Activated T-cell treated with anti-CD3 and anti-CD28 coated beads, Interleukin-2, amount 50 U/mL, for 24 hours (primary cell): ENCODE data around the gene GGACT.
"Not testable (repeated sequence)": the region's sequence is repeated elsewhere in the genome, so short reads cannot be mapped to it uniquely, and the experiment has no call there.

Experiments used
- DNase-seq: peaks from one replicate; pipeline ENCODE4 v3.0.0-alpha.2; 2020
- H3K27ac Mint-ChIP-seq: 2 replicates; pipeline ENCODE4 v1.8.0; 2020; ENCODE audit warnings: mild to moderate bottlenecking, mixed read lengths
- H3K27me3 Mint-ChIP-seq: 2 replicates; pipeline ENCODE4 v1.8.0; 2020; ENCODE audit warnings: mixed read lengths
- H3K36me3 Mint-ChIP-seq: 2 replicates; pipeline ENCODE4 v1.8.0; 2020; ENCODE audit warnings: low read depth, mixed read lengths
- H3K4me1 Mint-ChIP-seq: 2 replicates; pipeline ENCODE4 v1.8.0; 2020; ENCODE audit warnings: low read depth, mixed read lengths
- H3K4me3 Mint-ChIP-seq: 2 replicates; pipeline ENCODE4 v1.8.0; 2020; ENCODE audit warnings: mild to moderate bottlenecking, moderate library complexity, mixed read lengths
- H3K9me3 Mint-ChIP-seq: 2 replicates; pipeline ENCODE4 v1.8.0; 2020; ENCODE audit warnings: mixed read lengths

The GGACT gene

DNA sequence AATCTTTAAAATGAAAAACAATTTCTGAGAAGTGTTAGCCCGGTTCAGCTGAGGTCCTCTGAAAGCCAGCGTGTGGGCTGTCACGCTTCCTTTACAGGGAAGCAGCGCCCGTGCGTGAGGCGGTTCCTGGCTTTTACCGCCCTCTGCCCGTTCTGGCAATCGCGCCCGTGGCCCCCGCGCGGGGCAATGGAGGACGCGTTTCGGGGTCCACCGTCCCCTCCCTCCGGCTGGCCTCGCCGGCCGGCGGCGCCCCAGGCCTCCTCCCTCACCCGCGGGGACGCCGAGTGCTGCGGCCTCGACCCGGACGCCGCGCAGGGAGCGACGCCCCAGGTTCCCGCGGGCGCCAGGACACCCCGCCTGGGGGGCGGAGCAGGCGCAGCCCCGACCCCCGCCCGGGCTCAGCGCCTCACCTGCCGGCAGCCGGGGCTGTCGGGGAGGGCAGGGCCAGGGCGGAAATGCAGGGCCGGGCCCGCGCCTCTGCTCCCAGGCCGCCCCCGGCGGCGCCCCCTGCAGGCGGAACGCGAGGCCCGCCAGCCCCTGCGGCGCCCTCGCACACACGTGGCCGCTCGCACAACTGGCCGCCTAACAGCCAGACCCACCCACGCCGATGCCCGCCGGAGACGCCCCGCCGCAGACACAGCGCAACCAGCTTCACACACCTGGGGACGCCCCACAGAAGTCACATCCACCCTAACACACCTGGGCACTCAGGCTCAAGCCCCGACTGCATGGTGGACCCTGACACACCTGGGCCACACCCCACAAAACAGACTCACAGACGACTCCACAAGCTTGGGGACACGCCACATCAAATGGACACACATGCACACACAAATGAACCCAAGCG, at the start of gene GGACT:
Gene GGACT, minus strand, starts transcription at position 459 of the 847 bp plus-strand sequence. CDS start 56,198 bp downstream, outside the sequence.
- DNase-seq = peak; percentile 91
- Mint-ChIP-seq H3K27ac (peak within 1 kb of the TSS; percentile 91), H3K4me3 (peak within 1 kb of the TSS; percentile 77), H3K4me1 (peaks cover 38% of the 10 kb centered on the region), H3K27me3 (no peaks in the 10 kb centered on the region), H3K36me3 (no peaks in the 10 kb centered on the region), H3K9me3 (no peaks in the 10 kb centered on the region)

DNA sequence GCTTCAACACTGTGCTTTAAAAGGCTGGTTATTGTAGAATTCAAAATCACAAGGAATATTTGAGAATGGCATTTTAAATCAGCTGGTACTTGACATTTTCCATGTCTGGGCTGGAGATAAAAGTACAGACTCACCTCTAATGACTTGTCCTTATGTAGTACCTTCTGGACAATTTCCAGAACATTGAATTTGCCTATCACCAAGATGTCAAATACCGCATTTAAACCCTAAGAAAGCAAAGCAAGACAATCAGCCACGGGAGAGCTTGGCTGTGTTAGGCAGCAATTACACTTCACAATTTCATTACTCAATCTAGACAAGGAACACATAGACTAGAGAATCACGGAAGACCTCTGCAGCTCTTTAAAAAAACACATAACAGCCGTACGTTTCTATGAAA, 49.2 kb upstream of the GGACT start:
- Mint-ChIP-seq H3K4me3 (no peak overlapping the region), H3K9me3 (no peaks in the 10 kb centered on the region), H3K4me1 (no peaks in the 10 kb centered on the region), H3K27me3 (no peaks in the 10 kb centered on the region), H3K36me3 (peaks cover 82% of the 10 kb centered on the region), H3K27ac (no peak overlapping the region)
- no peak for DNase-seq

DNA sequence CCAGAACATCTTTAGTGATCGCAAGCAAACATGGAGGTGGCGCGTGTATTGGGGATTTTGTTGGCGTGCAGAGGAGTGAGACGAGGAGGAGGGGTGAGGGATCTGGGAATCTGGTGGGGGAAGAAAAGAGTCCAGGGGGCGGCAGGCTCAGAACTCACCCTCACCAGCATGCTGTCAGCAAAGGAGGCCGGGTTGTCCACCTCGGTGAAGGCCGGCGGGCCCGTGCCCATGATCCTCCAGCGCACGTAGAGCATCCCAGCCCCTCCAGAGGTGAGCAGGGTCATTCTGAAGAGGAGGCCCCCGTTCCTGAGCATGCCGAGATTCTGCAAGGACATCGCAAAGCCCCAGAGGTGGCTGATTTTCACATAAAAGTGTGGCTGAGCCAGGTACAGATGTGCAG, 48.8 kb upstream of the GGACT start:
- no peak overlapping the region for H3K27ac Mint-ChIP-seq
- DNase-seq = no peak
- no peaks in the 10 kb centered on the region for H3K27me3 Mint-ChIP-seq
- peaks cover 86% of the 10 kb centered on the region for H3K36me3 Mint-ChIP-seq
- no peak overlapping the region for H3K4me3 Mint-ChIP-seq
- H3K9me3 Mint-ChIP-seq = no peaks in the 10 kb centered on the region
- H3K4me1 Mint-ChIP-seq = no peaks in the 10 kb centered on the region

DNA sequence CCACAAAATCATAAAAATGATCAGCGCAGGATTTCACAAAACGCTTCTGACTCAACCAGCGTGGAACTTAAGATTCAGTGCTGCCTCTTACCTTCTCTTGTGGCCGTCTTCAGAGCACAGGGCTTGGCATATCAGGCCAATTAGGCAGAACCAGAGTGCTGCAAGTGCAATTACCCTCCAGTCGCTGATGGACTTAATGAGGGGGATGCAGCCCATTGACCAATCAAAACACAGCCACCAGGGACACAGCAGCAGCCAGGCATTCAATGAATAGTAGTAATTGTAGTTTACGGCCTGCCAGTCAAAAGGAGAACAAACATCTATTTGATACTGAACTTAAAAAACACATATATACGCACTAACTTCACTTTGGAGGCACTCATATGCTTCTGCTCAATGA, 47.9 kb upstream of the GGACT start:
- Mint-ChIP-seq H3K27ac (no peak overlapping the region), H3K4me1 (no peaks in the 10 kb centered on the region), H3K36me3 (peaks cover 84% of the 10 kb centered on the region), H3K27me3 (no peaks in the 10 kb centered on the region), H3K9me3 (no peaks in the 10 kb centered on the region), H3K4me3 (no peak overlapping the region)
- no peak for DNase-seq

DNA sequence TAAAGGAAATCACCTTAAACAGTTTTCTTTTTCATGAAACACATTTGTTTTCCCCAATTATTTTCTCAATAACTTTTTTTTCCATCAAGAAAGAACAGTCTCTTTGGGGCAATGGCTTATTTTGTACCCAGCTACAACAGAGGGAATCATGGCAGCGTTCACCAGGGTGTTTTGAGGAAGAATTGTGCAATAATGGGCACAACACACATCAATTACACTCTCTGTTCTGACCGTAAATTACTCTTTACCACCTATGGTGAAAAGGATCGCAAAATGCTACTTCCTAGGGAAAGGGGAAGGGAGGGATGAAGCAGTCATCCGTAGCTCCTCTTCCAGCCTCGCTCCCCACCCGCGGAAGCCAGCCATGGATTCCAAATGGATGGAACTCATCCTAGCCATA, 47.4 kb upstream of the GGACT start:
- peaks cover 82% of the 10 kb centered on the region for H3K36me3 Mint-ChIP-seq

DNA sequence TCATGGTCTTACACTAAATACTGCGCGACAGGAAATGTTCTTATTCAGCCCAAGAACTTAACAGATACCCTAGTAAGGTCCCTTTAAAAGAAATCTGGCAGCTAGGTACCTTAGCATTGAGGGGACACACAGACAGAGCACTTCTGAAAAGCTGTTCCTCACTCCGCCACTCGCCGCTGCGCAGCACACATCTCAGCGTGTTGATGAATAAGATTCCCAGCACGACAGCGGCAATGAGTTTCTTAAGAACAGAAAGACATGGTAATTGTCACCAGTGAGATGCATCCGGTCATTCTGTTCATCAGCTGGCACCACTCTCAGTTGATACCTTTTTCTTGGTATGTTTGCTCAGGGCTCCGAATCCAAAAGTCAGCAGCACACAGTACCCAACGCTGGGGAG, 46.1 kb upstream of the GGACT start:
- no peaks in the 10 kb centered on the region for H3K9me3 Mint-ChIP-seq
- H3K27me3 Mint-ChIP-seq = no peaks in the 10 kb centered on the region
- no peaks in the 10 kb centered on the region for H3K4me1 Mint-ChIP-seq
- H3K27ac Mint-ChIP-seq = no peak overlapping the region
- peaks cover 85% of the 10 kb centered on the region for H3K36me3 Mint-ChIP-seq
- H3K4me3 Mint-ChIP-seq = no peak overlapping the region
- DNase-seq = no peak

More for the DNA sequence above, 47.4 kb upstream of the GGACT start:
- Mint-ChIP-seq H3K4me3 (no peak overlapping the region), H3K27me3 (no peaks in the 10 kb centered on the region), H3K9me3 (no peaks in the 10 kb centered on the region), H3K4me1 (no peaks in the 10 kb centered on the region), H3K27ac (no peak overlapping the region)
- DNase-seq = no peak

DNA sequence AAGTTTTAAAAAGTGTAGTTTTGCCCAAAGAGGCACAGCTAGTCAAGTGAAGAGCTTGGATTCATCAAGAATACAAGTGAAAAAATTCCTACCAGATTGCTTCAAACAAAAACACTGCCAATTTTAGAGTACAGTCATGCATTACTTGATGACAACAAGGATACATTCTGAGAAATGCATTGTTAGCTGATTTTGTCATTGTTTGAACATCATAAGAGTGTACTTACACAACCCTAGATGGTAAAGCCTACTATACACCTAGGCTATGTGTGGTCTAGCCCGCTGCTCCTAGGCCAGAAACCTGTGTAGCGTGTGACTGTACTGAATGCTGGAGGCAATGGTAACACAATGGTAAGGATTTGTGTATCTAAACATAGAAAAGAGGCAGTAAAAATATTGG, 44.9 kb upstream of the GGACT start:
- no peaks in the 10 kb centered on the region for H3K27me3 Mint-ChIP-seq
- no peak overlapping the region for H3K4me3 Mint-ChIP-seq
- H3K9me3 Mint-ChIP-seq = no peaks in the 10 kb centered on the region
- H3K27ac Mint-ChIP-seq = no peak overlapping the region
- H3K36me3 Mint-ChIP-seq = peaks cover 86% of the 10 kb centered on the region
- no peak for DNase-seq
- no peaks in the 10 kb centered on the region for H3K4me1 Mint-ChIP-seq

DNA sequence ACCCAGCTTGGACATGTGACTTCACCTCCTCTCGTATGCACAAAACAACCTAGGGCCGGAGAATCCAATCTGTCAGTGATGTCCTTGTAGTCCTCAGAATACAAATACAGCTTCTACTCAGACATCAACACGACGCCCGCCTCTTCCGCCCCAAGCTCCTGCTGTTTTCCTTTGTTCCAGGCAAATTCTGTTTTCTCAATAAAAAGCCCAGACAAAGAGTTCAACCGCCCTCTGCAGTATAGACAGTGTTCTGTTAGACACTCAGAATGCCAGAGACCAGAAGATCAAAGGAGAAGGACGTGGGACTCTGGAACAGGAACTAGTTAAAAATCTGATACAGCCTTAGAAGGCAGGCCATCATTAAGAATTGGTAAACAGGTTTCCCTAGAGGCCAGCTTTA, 42.0 kb upstream of the GGACT start:
- Mint-ChIP-seq H3K27ac (no peak overlapping the region), H3K4me1 (no peaks in the 10 kb centered on the region), H3K27me3 (no peaks in the 10 kb centered on the region), H3K36me3 (peaks cover 89% of the 10 kb centered on the region), H3K4me3 (no peak overlapping the region), H3K9me3 (no peaks in the 10 kb centered on the region)
- no peak for DNase-seq

DNA sequence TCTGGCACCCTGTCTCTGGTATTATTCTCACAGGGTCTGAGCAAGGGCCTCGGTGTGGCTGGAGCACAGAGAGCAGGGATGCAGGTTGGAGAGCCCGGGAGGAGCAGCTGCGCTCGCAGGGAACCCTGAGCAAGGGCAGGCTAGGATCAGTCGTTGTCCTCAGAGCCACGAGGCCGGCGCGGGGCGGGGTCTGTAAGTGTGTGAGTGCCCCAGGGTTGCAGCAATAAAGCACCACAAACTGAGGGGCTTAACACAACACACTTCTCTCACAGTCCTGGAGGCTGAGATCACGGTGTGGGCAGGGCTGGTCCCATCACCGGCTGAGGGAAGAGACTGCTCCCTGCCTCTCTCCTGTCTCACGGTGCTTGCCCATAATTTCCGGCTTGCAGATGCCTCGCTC, 38.5 kb upstream of the GGACT start:
- no peaks in the 10 kb centered on the region for H3K4me1 Mint-ChIP-seq
- H3K27me3 Mint-ChIP-seq = no peaks in the 10 kb centered on the region
- no peak overlapping the region for H3K4me3 Mint-ChIP-seq
- DNase-seq = no peak
- no peak overlapping the region for H3K27ac Mint-ChIP-seq
- peaks cover 6% of the 10 kb centered on the region for H3K9me3 Mint-ChIP-seq
- H3K36me3 Mint-ChIP-seq = peaks cover 88% of the 10 kb centered on the region

DNA sequence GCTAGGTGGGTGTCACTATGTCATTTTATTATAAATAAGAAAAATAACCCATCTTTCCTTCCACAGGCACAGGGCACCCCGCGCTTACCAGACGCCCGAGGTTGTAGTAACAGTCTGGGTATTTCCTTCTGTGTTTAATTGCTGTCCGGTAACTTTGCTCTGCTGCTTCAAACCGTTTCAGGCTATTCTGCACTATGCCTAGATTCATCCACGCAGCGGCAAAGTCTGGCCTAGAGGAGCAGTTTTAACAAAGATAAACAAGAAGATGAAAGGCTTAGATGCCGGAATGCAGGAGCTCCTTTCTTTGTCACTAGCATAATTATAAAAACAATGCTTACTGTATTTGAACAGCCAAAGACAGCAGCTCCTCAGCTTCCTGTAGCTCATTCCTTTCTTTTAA, 36.9 kb upstream of the GGACT start:
- DNase-seq = no peak
- Mint-ChIP-seq H3K4me3 (no peak overlapping the region), H3K36me3 (peaks cover 89% of the 10 kb centered on the region), H3K27ac (no peak overlapping the region), H3K27me3 (no peaks in the 10 kb centered on the region), H3K4me1 (peaks cover 2% of the 10 kb centered on the region), H3K9me3 (peaks cover 11% of the 10 kb centered on the region)

DNA sequence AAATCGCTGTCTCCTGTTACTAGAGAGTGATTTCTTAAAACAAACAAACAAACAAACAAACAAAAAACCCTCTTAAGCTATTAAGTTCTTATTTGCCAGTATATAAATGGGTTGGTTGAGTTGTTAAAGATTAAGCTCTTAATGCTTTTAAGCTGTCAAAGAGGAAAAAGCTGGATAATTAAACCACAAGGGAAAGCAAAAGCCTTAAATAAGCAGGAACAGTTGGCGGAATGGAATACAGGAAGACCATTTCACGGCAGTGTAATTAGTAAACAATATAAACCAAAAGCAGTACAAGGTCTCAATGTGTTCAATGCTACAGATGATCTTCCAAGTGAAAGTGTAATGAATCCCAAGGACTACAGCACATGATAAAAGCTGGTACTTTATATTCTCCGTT, 32.2 kb upstream of the GGACT start:
- Mint-ChIP-seq H3K27me3 (no peaks in the 10 kb centered on the region), H3K9me3 (peaks cover 11% of the 10 kb centered on the region), H3K36me3 (peaks cover 48% of the 10 kb centered on the region), H3K27ac (no peak overlapping the region), H3K4me1 (peaks cover 8% of the 10 kb centered on the region), H3K4me3 (no peak overlapping the region)
- DNase-seq = no peak

DNA sequence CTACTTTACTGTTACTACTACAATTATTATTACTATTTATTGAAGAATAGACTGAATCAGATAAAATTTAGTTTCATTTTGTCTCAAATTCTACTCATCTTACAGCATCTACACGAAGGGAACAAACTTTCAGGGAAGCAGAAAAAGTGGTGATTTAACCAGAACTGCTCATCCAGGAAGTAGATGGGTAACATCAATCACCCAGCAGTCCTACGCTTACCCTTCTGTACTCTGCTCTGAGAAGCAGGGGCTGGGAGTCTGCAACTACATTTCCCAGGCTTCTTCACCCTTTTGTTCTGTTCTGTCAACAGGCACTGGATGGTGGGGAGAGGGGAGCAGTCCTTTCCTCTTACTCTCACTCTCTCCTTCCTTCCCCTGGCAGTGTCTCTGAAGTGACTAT, 31.4 kb upstream of the GGACT start:
- H3K27me3 Mint-ChIP-seq = no peaks in the 10 kb centered on the region
- H3K36me3 Mint-ChIP-seq = peaks cover 39% of the 10 kb centered on the region
- H3K4me1 Mint-ChIP-seq = peaks cover 8% of the 10 kb centered on the region
- peaks cover 11% of the 10 kb centered on the region for H3K9me3 Mint-ChIP-seq
- DNase-seq = no peak
- H3K4me3 Mint-ChIP-seq = no peak overlapping the region
- no peak overlapping the region for H3K27ac Mint-ChIP-seq

DNA sequence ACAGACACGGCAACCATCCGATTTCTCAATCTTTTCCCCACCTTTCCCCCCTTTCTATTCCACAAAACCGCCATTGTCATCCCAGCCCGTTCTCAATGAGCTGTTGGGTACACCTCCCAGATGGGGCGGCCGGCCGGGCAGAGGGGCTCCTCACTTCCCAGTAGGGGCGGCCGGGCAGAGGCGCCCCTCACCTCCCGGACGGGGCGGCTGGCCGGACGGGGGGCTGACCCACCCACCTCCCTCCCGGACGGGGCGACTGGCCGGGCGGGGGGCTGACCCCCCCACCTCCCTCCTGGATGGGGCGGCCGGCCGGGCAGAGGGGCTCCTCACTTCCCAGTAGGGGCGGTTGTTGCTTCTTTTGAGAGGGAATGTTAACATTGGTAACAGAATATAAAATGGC, 30.3 kb upstream of the GGACT start:
- not testable (repeated sequence) for H3K27me3 Mint-ChIP-seq, H3K27ac Mint-ChIP-seq

DNA sequence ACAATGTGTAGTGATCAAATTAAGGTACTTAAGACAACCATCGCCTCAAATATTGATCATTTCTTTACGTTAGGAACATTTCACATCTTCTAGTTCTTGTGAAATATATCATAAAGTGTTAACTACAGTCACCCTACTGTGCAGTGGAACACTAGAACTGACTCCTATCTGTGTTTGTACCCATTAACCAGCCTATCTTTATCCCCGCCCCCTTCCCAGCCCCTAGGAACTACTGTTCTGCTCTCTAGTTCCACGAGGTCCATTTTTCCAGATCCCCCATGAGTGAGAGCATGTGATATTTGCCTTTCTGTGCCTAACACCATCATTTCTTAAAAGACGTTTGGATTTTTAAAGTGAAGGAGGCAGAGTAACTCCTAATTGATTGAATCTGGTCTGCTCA, 24.4 kb upstream of the GGACT start:
- Mint-ChIP-seq H3K9me3 (no peaks in the 10 kb centered on the region), H3K27ac (no peak overlapping the region), H3K4me3 (no peak overlapping the region), H3K27me3 (no peaks in the 10 kb centered on the region), H3K36me3 (peaks cover 32% of the 10 kb centered on the region), H3K4me1 (peaks cover 15% of the 10 kb centered on the region)
- DNase-seq = no peak

More for the DNA sequence above, 30.3 kb upstream of the GGACT start:
- not testable (repeated sequence) for DNase-seq, H3K4me1 Mint-ChIP-seq, H3K4me3 Mint-ChIP-seq
- Mint-ChIP-seq H3K36me3 (peaks cover 30% of the 10 kb centered on the region), H3K9me3 (peaks cover 11% of the 10 kb centered on the region)

DNA sequence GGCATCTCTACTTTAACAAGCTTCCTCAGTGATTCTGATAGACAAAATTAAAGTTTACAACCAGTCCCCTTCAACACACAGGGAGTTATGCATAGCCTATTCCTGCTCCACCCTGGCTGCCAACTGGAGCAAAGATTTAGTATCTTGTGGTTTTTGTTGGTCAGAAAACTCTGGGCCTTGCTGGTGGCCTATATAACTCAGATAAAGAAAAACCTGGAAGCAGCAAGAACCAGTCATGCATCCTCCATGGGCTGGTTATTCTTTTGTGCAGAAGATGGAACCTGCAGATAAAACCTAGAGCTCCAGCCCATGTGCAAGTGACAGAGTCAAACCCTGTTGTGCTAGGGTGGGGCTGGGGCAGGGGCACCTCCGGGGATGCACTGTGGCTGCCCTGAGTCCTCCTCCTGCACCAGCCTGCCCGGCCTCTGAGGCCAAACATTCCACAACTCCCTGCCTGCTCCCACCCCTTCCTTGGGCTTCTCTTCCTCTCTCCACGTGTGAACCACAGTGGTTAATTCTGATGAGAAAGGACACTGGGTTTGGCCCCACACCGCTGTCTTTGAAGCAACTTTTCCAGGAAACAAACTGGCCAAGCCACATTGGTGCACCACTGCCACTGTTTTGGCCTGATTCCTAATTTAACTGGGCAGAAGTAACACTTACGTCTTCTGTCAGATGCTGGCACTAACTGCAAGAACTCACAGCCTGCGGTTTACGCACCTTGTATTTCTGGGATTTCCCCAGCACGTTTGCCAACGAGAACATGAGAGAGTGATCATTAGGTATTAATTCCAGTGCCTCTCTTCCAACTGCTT, 23.3 kb upstream of the GGACT start:
- H3K27ac Mint-ChIP-seq = no peak overlapping the region
- peaks cover 16% of the 10 kb centered on the region for H3K4me1 Mint-ChIP-seq
- H3K4me3 Mint-ChIP-seq = no peak overlapping the region
- H3K9me3 Mint-ChIP-seq = no peaks in the 10 kb centered on the region
- H3K27me3 Mint-ChIP-seq = no peaks in the 10 kb centered on the region
- no peak for DNase-seq
- peaks cover 40% of the 10 kb centered on the region for H3K36me3 Mint-ChIP-seq
